HepG2 (cell line): Measurements from ENCODE around the gene ACP5. TPM values are rescaled to one million over a fixed set of nuclear protein-coding genes. Genes with fewer than 3 reads are reported as not detected.

Source experiments
- ASH2L ChIP-seq: fragments of 300-600, 200-600 bp; sonication (generic); IDR thresholded peaks from 2 replicates; pipeline ENCODE4 v1.7.0; 2017; ENCODE audit warnings: low read depth, mild to moderate bottlenecking, moderate library complexity, mixed read lengths, low read length; ENCODE audit not compliant: insufficient read length
- ATM ChIP-seq: fragments of 450-650 bp; IDR thresholded peaks from 2 replicates; pipeline ENCODE4 v1.7.1; 2017; ENCODE audit warnings: mild to moderate bottlenecking, borderline replicate concordance
- HDAC2 ChIP-seq: sonication (generic); formaldehyde crosslinking; IDR thresholded peaks from 2 replicates; pipeline ENCODE4 v1.4.0; 2020; ENCODE audit warnings: missing genetic modification reagents
- HMGA1 ChIP-seq: sonication (generic); formaldehyde crosslinking; conservative IDR thresholded peaks from 2 replicates; pipeline ENCODE4 v1.4.0; 2020; ENCODE audit warnings: missing genetic modification reagents
- KDM5B ChIP-seq: sonication (generic); formaldehyde crosslinking; IDR thresholded peaks from 2 replicates; pipeline ENCODE4 v1.4.0; 2020; ENCODE audit warnings: missing genetic modification reagents, mild to moderate bottlenecking, borderline replicate concordance
- ZNF253 ChIP-seq: sonication (generic); formaldehyde crosslinking; IDR thresholded peaks from 2 replicates; pipeline ENCODE4 v1.8.0; 2022; ENCODE audit warnings: mild to moderate bottlenecking, missing genetic modification reagents, borderline replicate concordance
- ZNF460 ChIP-seq: sonication (generic); formaldehyde crosslinking; IDR thresholded peaks from 2 replicates; pipeline ENCODE4 v1.5.1; 2020; ENCODE audit warnings: missing genetic modification reagents, mild to moderate bottlenecking, borderline replicate concordance
- ZNF605 ChIP-seq: sonication (generic); formaldehyde crosslinking; IDR thresholded peaks from 2 replicates; pipeline ENCODE4 v1.8.0; 2022; ENCODE audit warnings: mild to moderate bottlenecking, missing genetic modification reagents
- ZNF619 ChIP-seq: sonication (generic); formaldehyde crosslinking; IDR thresholded peaks from 2 replicates; pipeline ENCODE4 v1.4.0; 2020; ENCODE audit warnings: mild to moderate bottlenecking, missing genetic modification reagents
- ZNF720 ChIP-seq: sonication (generic); formaldehyde crosslinking; IDR thresholded peaks from 2 replicates; pipeline ENCODE4 v1.4.0; 2020; ENCODE audit warnings: missing genetic modification reagents
- ZNF747 ChIP-seq: sonication (generic); formaldehyde crosslinking; IDR thresholded peaks from 2 replicates; pipeline ENCODE4 v1.8.1; 2023; ENCODE audit warnings: missing genetic modification reagents, mild to moderate bottlenecking, borderline replicate concordance
- ZNF780A ChIP-seq: sonication (generic); formaldehyde crosslinking; IDR thresholded peaks from 2 replicates; pipeline ENCODE4 v1.8.0; 2022; ENCODE audit warnings: mild to moderate bottlenecking, missing genetic modification reagents, moderate library complexity
- ZSCAN9 ChIP-seq: IDR thresholded peaks from 2 replicates; pipeline ENCODE4 v1.6.1; 2016; ENCODE audit warnings: borderline replicate concordance
- polyA plus RNA-seq, 8 experiments: library from polyadenylated mRNA; depleted of rRNA in 3 of 8; stranded (reverse) in 7 of 8; unstranded in 1 of 8; fragments of >200 nt; fragmentation: Illumina TruSeq in 4 of 8; extraction: Trizol in 4 of 8; gene quantifications; 2 replicates each; pipeline versions ENCODE4 v1.2.1 to v1.2.3, GENCODE V29; 2011 to 2016; ENCODE audit warnings: low read depth in 4 of 8, missing spikeins in 1 of 8, mixed read lengths in 1 of 8; ENCODE audit not compliant: insufficient read depth in 1 of 8
- total RNA-seq, 5 experiments: library from RNA; depleted of rRNA; stranded (reverse); fragments of >200 nt; fragmentation: Illumina TruSeq; extraction: Trizol; gene quantifications; 2 replicates each; pipeline ENCODE4 v1.2.3, GENCODE V29; 2016; ENCODE audit warnings: low read depth in 1 of 5
- TF ChIP-seq, protein P1 (sequence below): sonication (generic); formaldehyde crosslinking; IDR thresholded peaks from 2 replicates; pipeline ENCODE4 v1.4.0; 2020; ENCODE audit warnings: mild to moderate bottlenecking, missing genetic modification reagents
- TF ChIP-seq, protein P2 (sequence below): sonication (generic); formaldehyde crosslinking; IDR thresholded peaks from 2 replicates; pipeline ENCODE4 v1.4.0; 2020; ENCODE audit warnings: missing genetic modification reagents

Gene ACP5
- total and polyA plus RNA-seq, 2 of the 13 experiments (the other 11 are each of a cell fraction or from before 2014, with no cell fraction given) = 1.3 to 6.7 TPM

- TF ChIP-seq, protein P1, sequence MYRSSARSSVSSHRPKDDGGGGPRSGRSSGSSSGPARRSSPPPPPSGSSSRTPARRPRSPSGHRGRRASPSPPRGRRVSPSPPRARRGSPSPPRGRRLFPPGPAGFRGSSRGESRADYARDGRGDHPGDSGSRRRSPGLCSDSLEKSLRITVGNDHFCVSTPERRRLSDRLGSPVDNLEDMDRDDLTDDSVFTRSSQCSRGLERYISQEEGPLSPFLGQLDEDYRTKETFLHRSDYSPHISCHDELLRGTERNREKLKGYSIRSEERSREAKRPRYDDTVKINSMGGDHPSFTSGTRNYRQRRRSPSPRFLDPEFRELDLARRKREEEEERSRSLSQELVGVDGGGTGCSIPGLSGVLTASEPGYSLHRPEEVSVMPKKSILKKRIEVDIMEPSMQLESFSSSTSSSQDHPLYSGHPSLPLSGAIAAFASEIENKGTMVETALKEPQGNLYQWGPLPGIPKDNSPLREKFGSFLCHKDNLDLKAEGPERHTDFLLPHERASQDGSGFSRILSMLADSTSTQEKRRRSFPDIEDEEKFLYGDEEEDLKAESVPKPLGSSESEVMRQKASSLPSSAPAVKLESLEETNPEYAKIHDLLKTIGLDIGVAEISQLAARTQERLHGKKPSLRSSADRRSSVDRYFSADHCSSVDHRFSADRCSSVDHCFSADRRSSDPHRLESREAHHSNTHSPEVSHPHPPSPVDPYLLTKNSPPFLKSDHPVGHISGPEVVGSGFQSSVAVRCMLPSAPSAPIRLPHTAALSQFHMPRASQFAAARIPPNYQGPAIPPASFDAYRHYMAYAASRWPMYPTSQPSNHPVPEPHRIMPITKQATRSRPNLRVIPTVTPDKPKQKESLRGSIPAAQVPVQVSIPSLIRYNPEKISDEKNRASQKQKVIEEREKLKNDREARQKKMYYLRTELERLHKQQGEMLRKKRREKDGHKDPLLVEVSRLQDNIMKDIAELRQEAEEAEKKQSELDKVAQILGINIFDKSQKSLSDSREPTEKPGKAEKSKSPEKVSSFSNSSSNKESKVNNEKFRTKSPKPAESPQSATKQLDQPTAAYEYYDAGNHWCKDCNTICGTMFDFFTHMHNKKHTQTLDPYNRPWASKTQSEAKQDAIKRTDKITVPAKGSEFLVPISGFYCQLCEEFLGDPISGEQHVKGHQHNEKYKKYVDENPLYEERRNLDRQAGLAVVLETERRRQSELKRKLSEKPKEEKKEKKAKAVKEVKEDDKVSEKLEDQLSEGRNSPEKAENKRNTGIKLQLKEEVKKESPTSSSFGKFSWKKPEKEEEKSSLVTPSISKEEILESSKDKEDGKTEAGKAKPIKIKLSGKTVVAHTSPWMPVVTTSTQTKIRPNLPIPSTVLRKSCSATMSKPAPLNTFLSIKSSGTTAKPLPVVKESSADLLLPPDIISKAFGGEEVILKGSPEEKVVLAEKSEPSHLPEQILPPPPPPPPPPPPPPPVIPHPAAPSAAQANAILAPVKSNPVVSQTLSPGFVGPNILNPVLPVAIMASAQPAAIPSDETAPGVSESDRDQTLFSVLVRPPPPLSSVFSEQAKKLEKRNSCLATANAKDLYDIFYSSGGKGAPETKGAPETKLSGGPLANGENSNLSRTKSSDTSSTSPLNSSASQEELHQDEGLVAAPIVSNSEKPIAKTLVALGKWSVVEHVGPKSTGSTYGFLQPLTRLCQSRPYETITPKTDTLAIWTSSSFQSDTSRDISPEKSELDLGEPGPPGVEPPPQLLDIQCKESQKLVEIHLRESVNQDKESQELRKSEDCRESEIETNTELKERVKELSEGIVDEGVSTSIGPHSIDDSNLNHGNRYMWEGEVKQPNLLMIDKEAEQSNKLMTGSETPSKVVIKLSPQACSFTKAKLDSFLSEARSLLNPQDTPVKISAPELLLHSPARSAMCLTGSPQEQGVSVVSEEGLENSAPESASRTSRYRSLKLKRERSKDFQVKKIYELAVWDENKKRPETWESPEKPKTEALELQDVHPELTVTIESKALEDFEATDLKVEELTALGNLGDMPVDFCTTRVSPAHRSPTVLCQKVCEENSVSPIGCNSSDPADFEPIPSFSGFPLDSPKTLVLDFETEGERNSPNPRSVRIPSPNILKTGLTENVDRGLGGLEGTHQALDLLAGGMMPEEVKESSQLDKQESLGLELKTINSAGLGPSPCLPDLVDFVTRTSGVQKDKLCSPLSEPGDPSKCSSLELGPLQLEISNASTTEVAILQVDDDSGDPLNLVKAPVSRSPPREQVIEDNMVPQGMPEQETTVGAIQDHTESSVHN (CRISPR knock-in tag) = no peak
- TF ChIP-seq HDAC2 (CRISPR knock-in tag) = 0 out of 2 replicates have a peak, but pooled peaks have one; percentile 46
- no peak for TF ChIP-seq ZNF619 (CRISPR knock-in tag)
- TF ChIP-seq ZNF605 (CRISPR knock-in tag) = peak; percentile 66; the same call in 1 of the 2 replicates
- no peak for TF ChIP-seq HMGA1 (CRISPR knock-in tag)
- TF ChIP-seq ATM = no peak
- no peak for TF ChIP-seq ZNF253 (CRISPR knock-in tag)
- peak; percentile 51; the same call in 1 of the 2 replicates for TF ChIP-seq ZNF747 (CRISPR knock-in tag)
- peak; percentile 69; the same call in 1 of the 2 replicates for TF ChIP-seq ZSCAN9 (CRISPR knock-in tag)
- TF ChIP-seq, protein P2, sequence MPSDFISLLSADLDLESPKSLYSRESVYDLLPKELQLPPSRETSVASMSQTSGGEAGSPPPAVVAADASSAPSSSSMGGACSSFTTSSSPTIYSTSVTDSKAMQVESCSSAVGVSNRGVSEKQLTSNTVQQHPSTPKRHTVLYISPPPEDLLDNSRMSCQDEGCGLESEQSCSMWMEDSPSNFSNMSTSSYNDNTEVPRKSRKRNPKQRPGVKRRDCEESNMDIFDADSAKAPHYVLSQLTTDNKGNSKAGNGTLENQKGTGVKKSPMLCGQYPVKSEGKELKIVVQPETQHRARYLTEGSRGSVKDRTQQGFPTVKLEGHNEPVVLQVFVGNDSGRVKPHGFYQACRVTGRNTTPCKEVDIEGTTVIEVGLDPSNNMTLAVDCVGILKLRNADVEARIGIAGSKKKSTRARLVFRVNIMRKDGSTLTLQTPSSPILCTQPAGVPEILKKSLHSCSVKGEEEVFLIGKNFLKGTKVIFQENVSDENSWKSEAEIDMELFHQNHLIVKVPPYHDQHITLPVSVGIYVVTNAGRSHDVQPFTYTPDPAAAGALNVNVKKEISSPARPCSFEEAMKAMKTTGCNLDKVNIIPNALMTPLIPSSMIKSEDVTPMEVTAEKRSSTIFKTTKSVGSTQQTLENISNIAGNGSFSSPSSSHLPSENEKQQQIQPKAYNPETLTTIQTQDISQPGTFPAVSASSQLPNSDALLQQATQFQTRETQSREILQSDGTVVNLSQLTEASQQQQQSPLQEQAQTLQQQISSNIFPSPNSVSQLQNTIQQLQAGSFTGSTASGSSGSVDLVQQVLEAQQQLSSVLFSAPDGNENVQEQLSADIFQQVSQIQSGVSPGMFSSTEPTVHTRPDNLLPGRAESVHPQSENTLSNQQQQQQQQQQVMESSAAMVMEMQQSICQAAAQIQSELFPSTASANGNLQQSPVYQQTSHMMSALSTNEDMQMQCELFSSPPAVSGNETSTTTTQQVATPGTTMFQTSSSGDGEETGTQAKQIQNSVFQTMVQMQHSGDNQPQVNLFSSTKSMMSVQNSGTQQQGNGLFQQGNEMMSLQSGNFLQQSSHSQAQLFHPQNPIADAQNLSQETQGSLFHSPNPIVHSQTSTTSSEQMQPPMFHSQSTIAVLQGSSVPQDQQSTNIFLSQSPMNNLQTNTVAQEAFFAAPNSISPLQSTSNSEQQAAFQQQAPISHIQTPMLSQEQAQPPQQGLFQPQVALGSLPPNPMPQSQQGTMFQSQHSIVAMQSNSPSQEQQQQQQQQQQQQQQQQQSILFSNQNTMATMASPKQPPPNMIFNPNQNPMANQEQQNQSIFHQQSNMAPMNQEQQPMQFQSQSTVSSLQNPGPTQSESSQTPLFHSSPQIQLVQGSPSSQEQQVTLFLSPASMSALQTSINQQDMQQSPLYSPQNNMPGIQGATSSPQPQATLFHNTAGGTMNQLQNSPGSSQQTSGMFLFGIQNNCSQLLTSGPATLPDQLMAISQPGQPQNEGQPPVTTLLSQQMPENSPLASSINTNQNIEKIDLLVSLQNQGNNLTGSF (CRISPR knock-in tag) = no peak
- TF ChIP-seq ASH2L = peak; percentile 74
- TF ChIP-seq ZNF460 (CRISPR knock-in tag) = no peak; the same call in 1 of the 2 replicates
- no peak for TF ChIP-seq ZNF780A (CRISPR knock-in tag)
- TF ChIP-seq ZNF720 (CRISPR knock-in tag) = no peak
- peak; percentile 54 for TF ChIP-seq KDM5B (CRISPR knock-in tag)
Observed at GRCh38 chr19:11558881-11559828, 18.3 kb downstream of the ACP5 start, which contains the start of gene ELOF1 (continued).
